HFFc6 (cell line): ENCODE data around the gene PALMD. TPM values are rescaled to one million over a fixed set of nuclear protein-coding genes. Genes with fewer than 3 reads are reported as not detected.

Experiments
- DNase-seq: peaks from one replicate; pipeline ENCODE4 v3.0.0-alpha.2; 2018
- H3K27ac Mint-ChIP-seq: 2 replicates; pipeline ENCODE4 v1.8.0; 2020; ENCODE audit warnings: mild to moderate bottlenecking, mixed read lengths
- H3K27me3 Mint-ChIP-seq: 2 replicates; pipeline ENCODE4 v1.8.0; 2021; ENCODE audit warnings: mild to moderate bottlenecking, moderate library complexity, mixed read lengths; ENCODE audit not compliant: insufficient read depth
- H3K36me3 Mint-ChIP-seq: 2 replicates; pipeline ENCODE4 v1.8.0; 2021; ENCODE audit warnings: low read depth, mixed read lengths
- H3K4me1 Mint-ChIP-seq: 2 replicates; pipeline ENCODE4 v1.8.0; 2020; ENCODE audit warnings: low read depth, mixed read lengths
- H3K4me3 Mint-ChIP-seq: 2 replicates; pipeline ENCODE4 v1.8.0; 2020; ENCODE audit warnings: mild to moderate bottlenecking, moderate library complexity, mixed read lengths
- H3K9me3 Mint-ChIP-seq: 2 replicates; pipeline ENCODE4 v1.8.0; 2020; ENCODE audit warnings: mild to moderate bottlenecking, mixed read lengths
- CTCF ChIP-seq: fragments of 200-600 bp; sonication (generic); IDR thresholded peaks from 2 replicates; pipeline ENCODE4 v1.5.0; 2021; ENCODE audit warnings: antibody characterized with exemption, mild to moderate bottlenecking
- total RNA-seq, 6 experiments: library from RNA; stranded (reverse); fragmentation: NEBNext Ultra II Directional; extraction: Animal tissue kit (Norgen Biotek cat#: 25700); gene quantifications; 2 replicates in 1 of 6; 3 replicates in 5 of 6; pipeline ENCODE4 v1.2.3, GENCODE V29; 2021

PALMD gene
- total RNA-seq, 6 experiments from 2014 or later = not detected

GRCh38 chr1:99665212-99665611 is 19.3 kb downstream of the PALMD start:
- Mint-ChIP-seq H3K36me3 (no peaks in the 10 kb centered on the region), H3K27me3 (peaks cover 2% of the 10 kb centered on the region; the same call in 1 of the 2 replicates), H3K4me1 (no peaks in the 10 kb centered on the region), H3K27ac (no peak overlapping the region), H3K4me3 (no peak overlapping the region), H3K9me3 (no peaks in the 10 kb centered on the region)
- no peak for TF ChIP-seq CTCF
- DNase-seq = no peak

GRCh38 chr1:99669376-99669775 is 23.5 kb downstream of the PALMD start:
- H3K9me3 Mint-ChIP-seq = no peaks in the 10 kb centered on the region
- H3K27me3 Mint-ChIP-seq = peaks cover 5% of the 10 kb centered on the region
- H3K27ac Mint-ChIP-seq = no peak overlapping the region
- H3K36me3 Mint-ChIP-seq = no peaks in the 10 kb centered on the region
- TF ChIP-seq CTCF = no peak
- DNase-seq = no peak
- H3K4me3 Mint-ChIP-seq = no peak overlapping the region
- H3K4me1 Mint-ChIP-seq = peaks cover 8% of the 10 kb centered on the region; the same call in 1 of the 2 replicates

- Mint-ChIP-seq H3K4me3 (no peak overlapping the region), H3K9me3 (no peaks in the 10 kb centered on the region), H3K36me3 (no peaks in the 10 kb centered on the region), H3K27me3 (peaks cover 5% of the 10 kb centered on the region), H3K27ac (no peak overlapping the region), H3K4me1 (peaks cover 8% of the 10 kb centered on the region; the same call in 1 of the 2 replicates)
- no peak for DNase-seq
- no peak for TF ChIP-seq CTCF
Measured at GRCh38 chr1:99669821-99670220, 23.9 kb downstream of the PALMD start.

GRCh38 chr1:99670583-99670982 is 24.7 kb downstream of the PALMD start:
- H3K27me3 Mint-ChIP-seq = peaks cover 5% of the 10 kb centered on the region
- no peak for TF ChIP-seq CTCF
- no peaks in the 10 kb centered on the region for H3K36me3 Mint-ChIP-seq
- H3K4me3 Mint-ChIP-seq = no peak overlapping the region
- H3K9me3 Mint-ChIP-seq = no peaks in the 10 kb centered on the region
- no peak overlapping the region for H3K27ac Mint-ChIP-seq
- peaks cover 8% of the 10 kb centered on the region; the same call in 1 of the 2 replicates for H3K4me1 Mint-ChIP-seq
- no peak for DNase-seq

- Mint-ChIP-seq H3K36me3 (no peaks in the 10 kb centered on the region), H3K4me3 (no peak overlapping the region), H3K27ac (no peak overlapping the region), H3K27me3 (peaks cover 5% of the 10 kb centered on the region), H3K9me3 (no peaks in the 10 kb centered on the region), H3K4me1 (peaks cover 8% of the 10 kb centered on the region; the same call in 1 of the 2 replicates)
- no peak for TF ChIP-seq CTCF
- DNase-seq = no peak
Measured at GRCh38 chr1:99672038-99672437, 26.1 kb downstream of the PALMD start.
